NB4 (cell line): Measurements from ENCODE around the gene C1orf232.

Experiments used
- DNase-seq: peaks from one replicate; pipeline ENCODE4 v3.0.0; 2010; ENCODE audit warnings: low read depth
- H3K4me3 ChIP-seq: one replicate; pipeline ENCODE4 v1.5.1; 2011; ENCODE audit warnings: mild to moderate bottlenecking, low read depth, low read length, moderate library complexity
- MYC ChIP-seq: IDR thresholded peaks from 2 replicates; pipeline ENCODE4 v1.6.1; 2011; ENCODE audit warnings: low read depth, low read length
- POLR2A ChIP-seq: IDR thresholded peaks from 2 replicates; pipeline ENCODE4 v1.6.1; 2011; ENCODE audit warnings: mild to moderate bottlenecking; ENCODE audit not compliant: insufficient read length; ENCODE audit errors: extremely low read depth
- TF ChIP-seq, protein P1 (sequence below): IDR thresholded peaks from 2 replicates; pipeline ENCODE4 v1.6.1; 2011; ENCODE audit warnings: low read depth, low read length
- TF ChIP-seq, protein P2 (sequence below): IDR thresholded peaks from one replicate; pipeline ENCODE4 v1.5.1; 2012; ENCODE audit warnings: low read depth, low read length

The C1orf232 gene

DNA sequence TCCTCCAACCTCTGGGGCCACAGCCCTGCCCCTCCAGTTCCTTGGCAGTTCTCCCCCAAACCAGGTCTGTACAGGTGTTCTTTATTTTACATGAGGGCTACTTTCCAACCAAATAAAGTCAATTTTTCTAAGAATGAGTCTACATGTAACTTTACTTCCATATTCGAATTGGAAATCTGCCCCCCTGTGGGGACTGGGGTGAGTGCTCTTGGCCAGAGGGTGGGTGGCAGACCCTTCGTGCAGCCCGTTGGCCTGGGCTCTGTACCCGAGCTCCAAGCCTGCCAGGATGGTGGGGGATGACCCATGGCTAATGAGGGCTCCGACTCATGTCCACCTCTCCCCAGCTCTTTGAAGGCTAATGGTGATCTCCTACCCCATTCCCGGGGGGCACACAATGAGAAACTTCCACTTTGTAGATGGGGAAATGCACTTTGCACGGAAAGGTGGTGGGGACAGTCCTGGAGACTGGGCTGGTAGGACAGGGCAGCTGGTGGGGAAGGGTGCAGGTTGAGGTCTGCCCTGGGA lies 21.1 kb upstream of the C1orf232 start:
- DNase-seq, result no peak
- no peak overlapping the region for H3K4me3 ChIP-seq
- TF ChIP-seq POLR2A (no peak), MYC (no peak)
- TF ChIP-seq, protein P1, sequence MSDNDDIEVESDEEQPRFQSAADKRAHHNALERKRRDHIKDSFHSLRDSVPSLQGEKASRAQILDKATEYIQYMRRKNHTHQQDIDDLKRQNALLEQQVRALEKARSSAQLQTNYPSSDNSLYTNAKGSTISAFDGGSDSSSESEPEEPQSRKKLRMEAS, result no peak
- TF ChIP-seq, protein P2, sequence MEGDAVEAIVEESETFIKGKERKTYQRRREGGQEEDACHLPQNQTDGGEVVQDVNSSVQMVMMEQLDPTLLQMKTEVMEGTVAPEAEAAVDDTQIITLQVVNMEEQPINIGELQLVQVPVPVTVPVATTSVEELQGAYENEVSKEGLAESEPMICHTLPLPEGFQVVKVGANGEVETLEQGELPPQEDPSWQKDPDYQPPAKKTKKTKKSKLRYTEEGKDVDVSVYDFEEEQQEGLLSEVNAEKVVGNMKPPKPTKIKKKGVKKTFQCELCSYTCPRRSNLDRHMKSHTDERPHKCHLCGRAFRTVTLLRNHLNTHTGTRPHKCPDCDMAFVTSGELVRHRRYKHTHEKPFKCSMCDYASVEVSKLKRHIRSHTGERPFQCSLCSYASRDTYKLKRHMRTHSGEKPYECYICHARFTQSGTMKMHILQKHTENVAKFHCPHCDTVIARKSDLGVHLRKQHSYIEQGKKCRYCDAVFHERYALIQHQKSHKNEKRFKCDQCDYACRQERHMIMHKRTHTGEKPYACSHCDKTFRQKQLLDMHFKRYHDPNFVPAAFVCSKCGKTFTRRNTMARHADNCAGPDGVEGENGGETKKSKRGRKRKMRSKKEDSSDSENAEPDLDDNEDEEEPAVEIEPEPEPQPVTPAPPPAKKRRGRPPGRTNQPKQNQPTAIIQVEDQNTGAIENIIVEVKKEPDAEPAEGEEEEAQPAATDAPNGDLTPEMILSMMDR, result no peak

DNA sequence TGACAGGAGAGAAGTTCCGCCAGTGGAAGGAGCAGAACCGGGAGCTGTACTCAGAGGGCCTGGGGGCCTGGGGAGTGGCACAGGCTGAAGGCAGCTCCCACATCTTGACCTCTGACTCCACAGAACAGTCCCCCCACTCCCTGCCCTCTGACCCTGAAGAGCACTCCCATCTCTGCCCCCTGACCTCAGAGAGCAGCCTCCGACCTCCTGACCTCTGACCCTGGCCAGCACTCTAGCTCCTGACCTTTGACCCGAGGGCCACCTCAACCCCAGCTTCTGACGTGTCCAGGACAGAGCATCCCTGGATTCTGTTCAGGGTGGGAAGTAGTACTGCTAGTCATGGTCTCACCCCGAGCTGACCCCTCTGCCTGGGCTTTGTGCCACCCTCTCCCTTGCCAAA lies 20.6 kb upstream of the C1orf232 start:
- TF ChIP-seq POLR2A, result no peak
- no peak for TF ChIP-seq MYC
- TF ChIP-seq, protein P2, result no peak
- TF ChIP-seq, protein P1, result no peak
- H3K4me3 ChIP-seq, result no peak overlapping the region
- DNase-seq, result no peak

DNA sequence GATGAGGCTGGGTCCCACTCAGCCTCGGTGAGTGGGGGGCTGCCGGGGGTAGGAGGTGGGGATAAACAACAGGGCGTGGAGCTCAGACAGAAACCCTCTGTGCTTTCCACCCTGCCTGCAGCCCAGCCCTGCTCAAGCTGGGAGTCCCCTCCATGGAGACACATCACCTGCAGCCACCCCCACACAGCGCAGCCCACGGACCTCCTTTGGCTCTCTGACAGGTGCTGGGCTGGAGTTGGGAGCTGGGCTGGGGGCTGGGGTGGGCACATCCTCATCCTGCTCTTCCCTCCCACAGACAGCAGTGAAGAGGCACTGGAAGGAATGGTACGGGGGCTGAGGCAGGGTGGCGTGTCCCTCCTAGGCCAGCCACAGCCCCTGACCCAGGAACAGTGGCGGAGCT lies 19.7 kb upstream of the C1orf232 start:
- DNase-seq, result no peak
- TF ChIP-seq MYC, result no peak
- no peak for TF ChIP-seq POLR2A
- TF ChIP-seq, protein P2, result no peak
- TF ChIP-seq, protein P1, result no peak
- no peak overlapping the region for H3K4me3 ChIP-seq

DNA sequence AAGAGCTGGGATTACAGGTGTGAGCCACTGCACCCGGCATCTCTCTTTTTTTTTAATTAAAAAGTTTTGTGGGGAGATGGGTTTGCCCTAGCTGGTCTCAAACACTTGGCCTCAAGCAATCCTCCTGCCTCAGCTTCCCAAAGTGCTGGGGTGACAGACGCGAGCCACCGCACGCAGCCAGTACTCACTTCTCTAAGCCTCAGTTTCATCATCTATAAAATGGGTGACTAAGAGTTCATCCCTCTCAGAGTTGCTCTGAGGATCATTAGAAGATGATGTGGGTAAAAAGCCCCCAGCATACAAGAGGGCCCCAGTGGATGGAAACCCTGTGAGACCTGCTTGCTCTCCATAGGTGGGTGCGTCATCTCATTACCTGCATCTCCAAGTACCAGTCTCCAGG lies 19.1 kb upstream of the C1orf232 start:
- no peak for DNase-seq
- TF ChIP-seq MYC, result no peak
- TF ChIP-seq, protein P2, result no peak
- H3K4me3 ChIP-seq, result no peak overlapping the region

DNA sequence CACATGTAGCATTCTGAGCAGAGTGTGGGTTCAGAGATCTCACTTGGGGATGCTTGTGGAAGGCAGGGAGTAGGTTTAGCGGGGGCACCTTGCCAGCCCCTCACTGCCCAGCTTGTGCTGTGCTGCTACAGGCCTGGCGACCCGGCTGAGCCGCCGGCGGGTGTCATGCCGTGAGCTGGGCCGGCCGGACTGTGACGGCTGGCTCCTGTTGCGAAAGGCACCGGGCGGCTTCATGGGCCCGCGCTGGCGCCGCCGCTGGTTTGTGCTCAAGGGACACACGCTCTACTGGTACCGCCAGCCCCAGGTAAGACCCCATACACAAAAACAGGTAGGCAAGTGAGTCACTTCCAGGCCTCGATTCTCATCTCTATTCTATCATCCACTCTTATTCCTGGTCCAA lies 16.1 kb upstream of the C1orf232 start:
- H3K4me3 ChIP-seq, result no peak overlapping the region
- no peak for DNase-seq
- TF ChIP-seq, protein P1, result no peak
- TF ChIP-seq, protein P2, result no peak
- no peak for TF ChIP-seq POLR2A
- no peak for TF ChIP-seq MYC

DNA sequence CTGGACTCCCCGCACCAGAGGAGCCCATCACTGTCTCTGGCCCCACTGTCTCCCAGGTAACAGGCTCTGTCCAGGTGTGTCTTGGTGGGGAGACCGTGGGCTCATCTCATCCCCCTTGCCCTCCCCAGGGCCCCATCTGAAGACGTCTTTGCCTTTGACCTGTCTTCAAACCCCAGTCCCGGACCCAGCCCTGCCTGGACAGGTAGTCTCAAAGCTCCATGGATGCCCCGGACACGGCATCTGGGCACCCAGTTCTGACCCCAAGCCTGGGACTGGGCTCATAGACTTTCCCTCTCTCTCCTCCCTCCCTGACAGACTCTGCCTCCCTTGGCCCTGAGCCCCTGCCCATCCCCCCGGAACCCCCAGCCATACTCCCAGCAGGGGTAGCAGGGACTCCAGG lies 15.3 kb upstream of the C1orf232 start:
- H3K4me3 ChIP-seq, result no peak overlapping the region
- no peak for DNase-seq
- TF ChIP-seq, protein P2, result no peak
- TF ChIP-seq, protein P1, result no peak
- no peak for TF ChIP-seq POLR2A
